ENCODE results near the gene DLGAP1.

- no peak for TF ChIP-seq CTCF (IDR thresholded peaks at IDR 0.05; ENCODE audit: poor library complexity, severe bottlenecking)
- TF ChIP-seq TAF1 (IDR thresholded peaks at IDR 0.05; ENCODE audit: low read depth), result no peak
- no peak for TF ChIP-seq EZH2 (IDR thresholded peaks at IDR 0.05; ENCODE audit: borderline replicate concordance, insufficient read depth, low read length, poor library complexity, severe bottlenecking)
Observed at GRCh38 chr18:4157352-4157751, 297.8 kb downstream of the DLGAP1 start.

Data from neural cell (in vitro differentiated cells).